Smooth muscle cell (in vitro differentiated cells): Measurements from ENCODE around the gene MGAT4A. TPM values are rescaled to one million over a fixed set of nuclear protein-coding genes. Genes with fewer than 3 reads are reported as not detected.

Source experiments
- DNase-seq: peaks from one replicate; lab custom pipeline; 2025; ENCODE audit not compliant: unreplicated experiment; lab: John Stamatoyannopoulos, UW
- H2AFZ ChIP-seq: fragments of 200-600 bp; sonication (generic); 2 replicates; pipeline ENCODE4 v1.6.0; 2016; ENCODE audit warnings: antibody characterized with exemption, low read depth, mild to moderate bottlenecking
- H3F3A ChIP-seq: fragments of 200-600 bp; sonication (generic); 2 replicates; pipeline ENCODE4 v1.6.0; 2017; ENCODE audit warnings: antibody characterized with exemption, low read depth
- H3K27ac ChIP-seq: fragments of 200-600 bp; sonication (generic); 2 replicates; pipeline ENCODE4 v1.5.1; 2016; ENCODE audit warnings: low read depth, mild to moderate bottlenecking
- H3K27me3 ChIP-seq: fragments of 200-600 bp; sonication (generic); 2 replicates; pipeline ENCODE4 v1.6.1; 2016; ENCODE audit warnings: low read depth, mild to moderate bottlenecking
- H3K36me3 ChIP-seq: fragments of 200-600 bp; sonication (generic); 2 replicates; pipeline ENCODE4 v1.5.1; 2016; ENCODE audit warnings: low read depth
- H3K4me1 ChIP-seq: fragments of 200-600 bp; sonication (generic); 2 replicates; pipeline ENCODE4 v1.5.1; 2016; ENCODE audit warnings: low read depth
- H3K4me2 ChIP-seq: fragments of 200-600 bp; sonication (generic); 2 replicates; pipeline ENCODE4 v1.6.0; 2016; ENCODE audit warnings: mild to moderate bottlenecking
- H3K4me3 ChIP-seq: fragments of 200-600 bp; sonication (generic); 2 replicates; pipeline ENCODE4 v1.5.1; 2016; ENCODE audit warnings: mild to moderate bottlenecking
- H3K79me2 ChIP-seq: fragments of 200-600 bp; sonication (generic); 2 replicates; pipeline ENCODE4 v1.6.0; 2016; ENCODE audit warnings: low read depth, mild to moderate bottlenecking
- H3K9ac ChIP-seq: fragments of 200-600 bp; sonication (generic); 2 replicates; pipeline ENCODE4 v1.6.0; 2016; ENCODE audit warnings: low read depth
- H3K9me3 ChIP-seq: fragments of 200-600 bp; sonication (generic); replicated peaks from 2 replicates; pipeline ENCODE4 v1.5.1; 2016; ENCODE audit warnings: low read depth
- H4K20me1 ChIP-seq: fragments of 200-600 bp; sonication (generic); 2 replicates; pipeline ENCODE4 v1.6.0; 2016; ENCODE audit warnings: low read depth
- CTCF ChIP-seq: fragments of 200-600 bp; sonication (generic); IDR thresholded peaks from 2 replicates; pipeline ENCODE4 v1.5.1; 2017; ENCODE audit warnings: borderline replicate concordance, mild to moderate bottlenecking, antibody characterized with exemption; ENCODE audit not compliant: insufficient read depth, poor library complexity, severe bottlenecking
- WGBS: methylation state at CpG from one replicate; pipeline ENCODE4 v1.1.7; 2016; ENCODE audit warnings: low lambda C conversion rate; 5-methylcytosine and 5-hydroxymethylcytosine counted together
- polyA plus RNA-seq: library from polyadenylated mRNA; unstranded; fragments of >200 nt; fragmentation: Nextera tagmentation; extraction: Ambion mirVana; gene quantifications from 2 replicates; pipeline ENCODE4 v1.2.1, GENCODE V29; 2016
- total RNA-seq: library from RNA; depleted of rRNA; stranded (reverse); fragments of >200 nt; gene quantifications from 2 replicates; pipeline ENCODE4 v1.2.3, GENCODE V29; 2014

The MGAT4A gene
- total and polyA plus RNA-seq, 2 experiments from 2014 or later = 1.4 to 8.9 TPM

DNA sequence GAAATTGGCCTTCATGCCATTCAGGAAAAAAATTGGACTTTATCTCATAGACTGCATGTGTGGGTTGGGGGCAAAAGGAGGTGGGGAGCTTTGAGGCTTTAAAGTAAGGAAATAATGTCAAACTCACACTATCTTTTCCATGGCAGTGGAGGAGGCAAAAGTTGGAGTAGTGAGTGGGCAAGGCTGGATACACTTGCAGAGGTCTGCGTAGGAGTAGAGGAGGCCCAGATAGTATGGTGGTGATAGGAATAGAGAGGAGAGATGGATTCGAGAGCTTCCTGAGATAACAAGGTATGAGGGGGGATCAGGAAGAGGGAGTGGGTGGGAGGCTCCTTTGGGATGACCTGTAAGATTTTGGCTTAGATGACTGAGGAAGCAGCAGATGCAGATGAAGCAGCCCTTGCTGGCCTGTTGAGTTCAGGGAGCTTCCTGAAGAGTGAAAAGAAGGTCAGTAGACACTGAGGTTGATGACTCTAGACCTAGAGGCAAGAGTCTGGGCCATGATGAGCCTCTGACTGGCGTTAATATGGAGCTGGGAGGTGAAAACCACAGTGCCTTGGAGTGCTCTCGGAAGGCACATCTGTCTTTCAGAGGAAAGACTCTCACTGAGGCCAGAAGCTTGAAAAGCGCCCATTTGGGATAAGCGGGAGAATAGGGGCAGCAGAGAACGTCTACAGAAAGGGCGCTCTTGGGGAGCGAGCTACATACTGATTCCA, 116.8 kb downstream of the MGAT4A start:
- Histone ChIP-seq H3F3A (peaks cover 8% of the 10 kb centered on the region), H3K4me2 (no peak overlapping the region), H3K4me1 (peaks cover 15% of the 10 kb centered on the region), H3K79me2 (peaks cover 25% of the 10 kb centered on the region), H3K27me3 (no peaks in the 10 kb centered on the region), H4K20me1 (peaks cover 17% of the 10 kb centered on the region), H3K36me3 (peaks cover 19% of the 10 kb centered on the region), H2AFZ (no peak overlapping the region), H3K9me3 (no peaks in the 10 kb centered on the region), H3K4me3 (no peak overlapping the region), H3K9ac (no peak overlapping the region), H3K27ac (no peak overlapping the region)
- TF ChIP-seq CTCF = no peak
- 98% methylated on average over 9 of the region's 9 CpGs for WGBS
- DNase-seq = no peak

DNA sequence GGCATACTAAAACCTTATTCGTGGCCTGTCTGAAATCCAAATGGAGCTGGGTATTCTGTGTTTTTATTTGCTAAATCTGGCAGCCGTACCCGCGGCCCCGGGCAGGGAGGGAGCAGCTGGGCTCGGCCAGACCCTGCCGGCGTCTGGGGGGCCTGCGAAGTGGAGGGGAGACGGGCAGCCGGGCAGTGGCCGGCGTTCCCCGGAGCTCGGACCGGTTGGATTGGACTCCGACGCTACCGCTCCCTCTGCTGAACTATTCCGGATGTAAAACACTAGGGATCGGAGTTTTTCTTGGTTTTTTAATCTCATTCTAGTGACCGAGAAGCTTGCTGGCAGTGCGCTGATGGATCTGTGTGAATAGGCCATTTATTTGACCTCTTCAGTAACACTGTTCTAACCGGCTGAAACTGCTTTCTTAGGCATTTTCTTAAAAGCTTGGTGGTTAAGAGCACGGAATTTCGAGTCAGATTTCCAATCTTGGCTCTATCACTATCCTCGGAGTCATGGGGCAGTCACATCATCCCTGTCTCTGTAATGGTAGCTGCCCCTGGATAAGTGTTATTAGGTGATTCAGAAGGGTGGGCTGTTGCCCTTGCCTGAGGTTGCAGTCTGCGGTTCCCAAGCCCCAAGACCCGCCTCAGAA, 121.8 kb downstream of the MGAT4A start:
- Histone ChIP-seq H3F3A (peaks cover 4% of the 10 kb centered on the region), H3K36me3 (peaks cover 6% of the 10 kb centered on the region), H3K27ac (peak overlapping the region; percentile 97), H3K4me2 (peak overlapping the region; percentile 94), H3K9ac (peak overlapping the region; percentile 99), H3K4me1 (peaks cover 23% of the 10 kb centered on the region), H3K4me3 (peak overlapping the region; percentile 89), H2AFZ (peak overlapping the region; percentile 61), H3K27me3 (no peaks in the 10 kb centered on the region), H3K79me2 (peaks cover 54% of the 10 kb centered on the region), H4K20me1 (peaks cover 3% of the 10 kb centered on the region), H3K9me3 (no peaks in the 10 kb centered on the region)
- no peak for TF ChIP-seq CTCF
- 3% methylated on average over 29 of the region's 29 CpGs for WGBS
- no peak for DNase-seq

GRCh38 chr2:98608116-98608961, 122.6 kb downstream of the MGAT4A start, which contains the start of the genes COA5 and UNC50:
Gene COA5 (minus strand): TSS chr2:98608512. CDS start chr2:98608405, 107 bp downstream.
Gene UNC50 (plus strand): TSS chr2:98608589. CDS start chr2:98609760, 1,171 bp downstream.
- peak; percentile 3 for TF ChIP-seq CTCF
- Histone ChIP-seq H3F3A (no peaks in the 10 kb centered on the region), H3K4me1 (peaks cover 23% of the 10 kb centered on the region), H4K20me1 (peaks cover 3% of the 10 kb centered on the region), H3K36me3 (peaks cover 6% of the 10 kb centered on the region), H3K79me2 (peaks cover 54% of the 10 kb centered on the region), H2AFZ (peak within 1 kb of the TSS; percentile 78), H3K27me3 (no peaks in the 10 kb centered on the region), H3K9me3 (no peaks in the 10 kb centered on the region), H3K9ac (peak within 1 kb of the TSS; percentile 99), H3K27ac (peak within 1 kb of the TSS; percentile 97), H3K4me3 (peak within 1 kb of the TSS; percentile 89), H3K4me2 (peak within 1 kb of the TSS; percentile 94)
- DNase-seq = peak; percentile 64
- under 1% methylated on average over 89 of the region's 93 CpGs for WGBS
